NCI-H146 (cell line): ENCODE results near the gene SAMD4A.

ENCODE experiments used
- DNase-seq: peaks from one replicate; lab custom pipeline; 2025; lab: John Stamatoyannopoulos, UW

Gene SAMD4A

GRCh38 chr14:54566410-54567223, at the start of gene SAMD4A:
Gene SAMD4A (plus strand): TSS chr14:54567128. CDS start chr14:54567917, 789 bp downstream.
- DNase-seq, result peak; percentile 49

GRCh38 chr14:54524410-54524809, 42.5 kb upstream of the SAMD4A start:
- no peak for DNase-seq

- DNase-seq, result no peak
Measured at GRCh38 chr14:54528973-54529372, 38.0 kb upstream of the SAMD4A start.

GRCh38 chr14:54529811-54530210, 37.1 kb upstream of the SAMD4A start:
- no peak for DNase-seq

GRCh38 chr14:54532111-54533012, 34.6 kb upstream of the SAMD4A start:
- no peak for DNase-seq

GRCh38 chr14:54533100-54533499, 33.8 kb upstream of the SAMD4A start:
- no peak for DNase-seq

- DNase-seq, result no peak
Measured at GRCh38 chr14:54535126-54535525, 31.8 kb upstream of the SAMD4A start.

- DNase-seq, result no peak
Measured at GRCh38 chr14:54535646-54536045, 31.3 kb upstream of the SAMD4A start.

GRCh38 chr14:54537651-54538050, 29.3 kb upstream of the SAMD4A start:
- peak; percentile 8 for DNase-seq

- no peak for DNase-seq
Measured at GRCh38 chr14:54538055-54538454, 28.9 kb upstream of the SAMD4A start.

- DNase-seq, result no peak
Measured at GRCh38 chr14:54547583-54547982, 19.3 kb upstream of the SAMD4A start.

- DNase-seq, result no peak
Measured at GRCh38 chr14:54548491-54548890, 18.4 kb upstream of the SAMD4A start.

- DNase-seq, result no peak
Measured at GRCh38 chr14:54549862-54550261, 17.1 kb upstream of the SAMD4A start.

- no peak for DNase-seq
Measured at GRCh38 chr14:54550514-54550913, 16.4 kb upstream of the SAMD4A start.

GRCh38 chr14:54554401-54554800, 12.5 kb upstream of the SAMD4A start:
- no peak for DNase-seq

GRCh38 chr14:54555651-54556050, 11.3 kb upstream of the SAMD4A start:
- no peak for DNase-seq

GRCh38 chr14:54556535-54556934, 10.4 kb upstream of the SAMD4A start:
- DNase-seq, result no peak

- DNase-seq, result no peak
Measured at GRCh38 chr14:54562334-54562733, 4.6 kb upstream of the SAMD4A start.

GRCh38 chr14:54564071-54564867, 2.7 kb upstream of the SAMD4A start:
- DNase-seq, result peak; percentile 25

GRCh38 chr14:54564868-54565784, 1.8 kb upstream of the SAMD4A start:
- peak; percentile 86 for DNase-seq

- peak; percentile 57 for DNase-seq
Measured at GRCh38 chr14:54565785-54566409, 1.0 kb upstream of the SAMD4A start.
